ENCODE measurements around the gene IMPACT.

- TF ChIP-seq POLR2AphosphoS5 (IDR thresholded peaks at IDR 0.05) (no peak), POLR2A (IDR thresholded peaks at IDR 0.05) (no peak), EP300 (IDR thresholded peaks at IDR 0.05) (no peak)
- TF ChIP-seq, protein P1, sequence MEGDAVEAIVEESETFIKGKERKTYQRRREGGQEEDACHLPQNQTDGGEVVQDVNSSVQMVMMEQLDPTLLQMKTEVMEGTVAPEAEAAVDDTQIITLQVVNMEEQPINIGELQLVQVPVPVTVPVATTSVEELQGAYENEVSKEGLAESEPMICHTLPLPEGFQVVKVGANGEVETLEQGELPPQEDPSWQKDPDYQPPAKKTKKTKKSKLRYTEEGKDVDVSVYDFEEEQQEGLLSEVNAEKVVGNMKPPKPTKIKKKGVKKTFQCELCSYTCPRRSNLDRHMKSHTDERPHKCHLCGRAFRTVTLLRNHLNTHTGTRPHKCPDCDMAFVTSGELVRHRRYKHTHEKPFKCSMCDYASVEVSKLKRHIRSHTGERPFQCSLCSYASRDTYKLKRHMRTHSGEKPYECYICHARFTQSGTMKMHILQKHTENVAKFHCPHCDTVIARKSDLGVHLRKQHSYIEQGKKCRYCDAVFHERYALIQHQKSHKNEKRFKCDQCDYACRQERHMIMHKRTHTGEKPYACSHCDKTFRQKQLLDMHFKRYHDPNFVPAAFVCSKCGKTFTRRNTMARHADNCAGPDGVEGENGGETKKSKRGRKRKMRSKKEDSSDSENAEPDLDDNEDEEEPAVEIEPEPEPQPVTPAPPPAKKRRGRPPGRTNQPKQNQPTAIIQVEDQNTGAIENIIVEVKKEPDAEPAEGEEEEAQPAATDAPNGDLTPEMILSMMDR (IDR thresholded peaks at IDR 0.05): no peak
Observed at GRCh38 chr18:24380163-24380747, 46.2 kb upstream of the IMPACT start.

All from sigmoid colon (tissue), 4 donors.